Lower leg skin (tissue), 4 donors: ENCODE measurements around the gene CENPH. TPM values are rescaled to one million over a fixed set of nuclear protein-coding genes. Genes with fewer than 3 reads are reported as not detected.
"Not testable (repeated sequence)": the region's sequence is repeated elsewhere in the genome, so short reads cannot be mapped to it uniquely, and the experiment has no call there.

Source experiments
- DNase-seq, 2 donors: peaks; one replicate each; pipeline ENCODE4 v3.0.0-alpha.2; 2019; ENCODE audit warnings: low spot score in 2 of 2
- H3K4me3 ChIP-seq: fragments of 200-600 bp; sonication (generic); 2 replicates; pipeline ENCODE4 v1.5.1; 2017; ENCODE audit warnings: mild to moderate bottlenecking, low read depth; ENCODE audit not compliant: poor library complexity, severe bottlenecking
- POLR2A ChIP-seq, 2 donors: fragments of 450-650 bp; IDR thresholded peaks; one replicate each; pipeline ENCODE4 v1.6.1; 2016 to 2017; ENCODE audit warnings: antibody characterized with exemption in 2 of 2, mild to moderate bottlenecking in 1 of 2, moderate library complexity in 1 of 2
- WGBS, 2 donors: methylation state at CpG; one replicate each; pipeline ENCODE4 v1.1.5; 2018; 5-methylcytosine and 5-hydroxymethylcytosine counted together
- intact Hi-C: fragments of 100-400 bp; cut with DNase I; formaldehyde crosslinking; loops from one replicate; pipeline ENCODE4 v1.15.0; 2023; ENCODE audit warnings: low total_unique reads
- total RNA-seq, 4 donors: library from RNA; depleted of rRNA; stranded (reverse); fragments of >200 nt; gene quantifications; one replicate each; pipeline ENCODE4 v1.1.0, GENCODE V29; 2016
- TF ChIP-seq, protein P1 (sequence below), 3 donors: fragments of 450-650 bp; IDR thresholded peaks; one replicate each; pipeline ENCODE4 v1.5.1; 2016; ENCODE audit warnings: antibody characterized with exemption in 3 of 3, mild to moderate bottlenecking in 3 of 3, moderate library complexity in 2 of 3

Gene CENPH
- total RNA-seq, 4 donors from 2014 or later = 5.4 to 10.5 (median 6.0) TPM

DNA sequence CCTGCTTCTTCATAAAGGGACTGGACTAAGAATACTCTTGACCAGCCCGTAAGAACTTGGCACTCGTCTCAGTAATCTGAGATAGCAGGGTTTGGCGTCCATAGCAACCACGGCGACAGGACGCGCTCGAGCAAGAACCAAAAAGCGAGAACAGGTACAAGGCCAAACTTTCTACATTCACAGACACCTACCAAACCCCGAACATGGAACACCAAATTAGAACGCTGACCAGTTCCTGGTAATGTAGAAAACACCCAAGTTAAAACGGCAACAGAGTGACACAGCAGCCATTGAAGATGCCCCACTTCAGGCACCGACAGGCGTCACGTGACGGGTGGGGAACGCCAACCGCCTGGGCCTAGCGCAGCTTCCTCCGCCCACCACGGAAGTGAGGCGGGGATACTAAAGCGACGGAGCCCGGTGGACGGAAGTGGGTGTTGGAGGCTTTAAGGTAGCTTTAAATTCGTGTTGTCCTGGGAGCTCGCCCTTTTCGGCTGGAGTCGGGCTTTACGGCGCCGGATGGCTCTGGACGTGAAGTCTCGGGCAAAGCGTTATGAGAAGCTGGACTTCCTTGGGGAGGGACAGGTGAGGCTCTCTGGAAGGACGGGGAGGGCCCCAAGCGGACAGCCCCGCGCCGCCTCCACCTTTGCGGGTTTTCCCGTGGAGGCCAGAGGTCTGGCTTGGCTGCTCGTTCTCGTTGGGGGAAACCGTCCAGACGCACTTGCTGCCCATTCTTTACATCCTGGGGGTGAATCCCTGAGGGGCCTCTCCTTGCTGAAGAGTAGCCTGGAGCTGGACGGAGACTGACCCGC is 45.3 kb downstream of the CENPH start, which contains the start of gene CDK7:
TSS of gene CDK7 (plus strand) at position 430 of the 812 bp plus-strand sequence. CDS start at position 520, 90 bp downstream.
- TF ChIP-seq, protein P1, sequence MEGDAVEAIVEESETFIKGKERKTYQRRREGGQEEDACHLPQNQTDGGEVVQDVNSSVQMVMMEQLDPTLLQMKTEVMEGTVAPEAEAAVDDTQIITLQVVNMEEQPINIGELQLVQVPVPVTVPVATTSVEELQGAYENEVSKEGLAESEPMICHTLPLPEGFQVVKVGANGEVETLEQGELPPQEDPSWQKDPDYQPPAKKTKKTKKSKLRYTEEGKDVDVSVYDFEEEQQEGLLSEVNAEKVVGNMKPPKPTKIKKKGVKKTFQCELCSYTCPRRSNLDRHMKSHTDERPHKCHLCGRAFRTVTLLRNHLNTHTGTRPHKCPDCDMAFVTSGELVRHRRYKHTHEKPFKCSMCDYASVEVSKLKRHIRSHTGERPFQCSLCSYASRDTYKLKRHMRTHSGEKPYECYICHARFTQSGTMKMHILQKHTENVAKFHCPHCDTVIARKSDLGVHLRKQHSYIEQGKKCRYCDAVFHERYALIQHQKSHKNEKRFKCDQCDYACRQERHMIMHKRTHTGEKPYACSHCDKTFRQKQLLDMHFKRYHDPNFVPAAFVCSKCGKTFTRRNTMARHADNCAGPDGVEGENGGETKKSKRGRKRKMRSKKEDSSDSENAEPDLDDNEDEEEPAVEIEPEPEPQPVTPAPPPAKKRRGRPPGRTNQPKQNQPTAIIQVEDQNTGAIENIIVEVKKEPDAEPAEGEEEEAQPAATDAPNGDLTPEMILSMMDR (IDR thresholded peaks at IDR 0.05) = no peak
- no peak for TF ChIP-seq POLR2A (IDR thresholded peaks at IDR 0.05)
- intact Hi-C loops = loop anchor here (10.0 kb wide), 1 partner anchor 140 kb away; the partner anchor contains the start of gene SLC30A5
- H3K4me3 ChIP-seq = peak within 1 kb of the TSS; percentile 92
- peak; percentile 95 to 99 for DNase-seq
- WGBS, 2 donors = 0% methylated on average over 30 to 49 of the region's 49 CpGs

DNA sequence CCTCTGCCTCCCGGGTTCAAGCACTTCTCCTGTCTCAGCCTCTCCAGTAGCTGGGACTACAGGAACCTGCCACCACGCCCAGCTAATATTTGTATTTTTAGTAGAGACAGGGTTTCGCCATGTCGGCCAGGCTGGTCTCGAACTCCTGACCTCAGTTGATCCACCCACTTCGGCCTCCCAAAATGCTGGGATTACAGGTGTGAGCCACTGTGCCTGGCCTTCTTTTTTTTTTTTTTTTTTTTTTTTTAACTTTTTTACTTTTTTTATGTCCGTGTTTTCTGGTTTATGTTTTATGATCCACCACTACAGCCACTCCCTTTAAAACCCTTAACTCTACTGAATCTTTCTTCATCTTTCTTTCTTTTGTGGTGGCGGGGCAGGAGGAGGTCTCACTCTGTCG is 47.4 kb downstream of the CENPH start:
- 68 to 71% methylated on average over 9 of the region's 9 CpGs for WGBS, 2 donors
- DNase-seq, H3K4me3 ChIP-seq: not testable (repeated sequence)
- intact Hi-C loops = loop anchor here (10.0 kb wide), 1 partner anchor 142 kb away; the partner anchor contains the start of gene SLC30A5

DNA sequence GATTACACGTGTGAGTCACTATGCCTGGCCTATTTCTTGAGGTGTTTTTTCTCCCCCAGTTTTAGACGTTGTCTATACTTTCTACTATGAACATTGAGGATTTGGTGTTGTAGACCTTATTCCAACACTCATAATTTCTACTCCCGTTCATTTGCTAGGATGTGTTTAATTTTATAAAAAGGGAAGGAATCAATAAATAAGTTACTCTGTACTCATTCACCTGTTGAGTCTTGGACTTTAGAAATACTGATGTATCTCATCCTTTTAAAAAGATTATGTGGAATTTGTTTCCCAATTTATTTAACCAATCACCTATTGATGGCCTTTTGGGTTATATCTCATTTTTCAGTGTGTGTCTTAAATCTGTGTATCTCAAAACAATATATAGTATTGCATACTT is 48.5 kb downstream of the CENPH start:
- DNase-seq = no peak
- TF ChIP-seq, protein P1 (IDR thresholded peaks at IDR 0.05) = no peak
- TF ChIP-seq POLR2A (IDR thresholded peaks at IDR 0.05) = no peak
- 61 to 66% methylated on average over 3 of the region's 3 CpGs for WGBS, 2 donors
- intact Hi-C loops = loop anchor here (10.0 kb wide), 1 partner anchor 143 kb away; the partner anchor contains the start of gene SLC30A5
- no peak overlapping the region for H3K4me3 ChIP-seq

DNA sequence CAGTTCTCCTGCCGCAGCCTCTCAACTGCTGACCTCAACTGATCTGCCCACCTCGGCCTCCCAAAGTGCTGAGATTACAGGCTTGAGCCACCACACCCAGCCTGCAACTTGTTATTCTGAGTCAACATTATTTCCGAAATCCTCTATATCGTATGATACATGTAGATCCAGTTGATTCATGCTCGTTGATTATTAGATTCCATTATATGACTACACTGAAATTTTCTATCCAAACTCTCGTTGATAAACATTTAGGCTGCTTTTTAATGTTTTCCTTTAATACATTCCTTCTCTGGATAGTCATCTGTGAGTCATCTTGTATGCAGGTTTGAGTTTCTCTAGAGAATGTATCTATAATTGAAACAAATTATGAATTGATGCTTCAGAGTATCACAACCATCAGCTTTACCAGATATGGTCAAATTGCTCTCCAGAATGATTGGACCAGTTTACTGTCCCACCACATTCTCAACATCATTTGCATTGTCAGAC is 49.4 kb downstream of the CENPH start:
- no peak for DNase-seq
- TF ChIP-seq POLR2A (IDR thresholded peaks at IDR 0.05) = no peak
- TF ChIP-seq, protein P1 (IDR thresholded peaks at IDR 0.05) = no peak

DNA sequence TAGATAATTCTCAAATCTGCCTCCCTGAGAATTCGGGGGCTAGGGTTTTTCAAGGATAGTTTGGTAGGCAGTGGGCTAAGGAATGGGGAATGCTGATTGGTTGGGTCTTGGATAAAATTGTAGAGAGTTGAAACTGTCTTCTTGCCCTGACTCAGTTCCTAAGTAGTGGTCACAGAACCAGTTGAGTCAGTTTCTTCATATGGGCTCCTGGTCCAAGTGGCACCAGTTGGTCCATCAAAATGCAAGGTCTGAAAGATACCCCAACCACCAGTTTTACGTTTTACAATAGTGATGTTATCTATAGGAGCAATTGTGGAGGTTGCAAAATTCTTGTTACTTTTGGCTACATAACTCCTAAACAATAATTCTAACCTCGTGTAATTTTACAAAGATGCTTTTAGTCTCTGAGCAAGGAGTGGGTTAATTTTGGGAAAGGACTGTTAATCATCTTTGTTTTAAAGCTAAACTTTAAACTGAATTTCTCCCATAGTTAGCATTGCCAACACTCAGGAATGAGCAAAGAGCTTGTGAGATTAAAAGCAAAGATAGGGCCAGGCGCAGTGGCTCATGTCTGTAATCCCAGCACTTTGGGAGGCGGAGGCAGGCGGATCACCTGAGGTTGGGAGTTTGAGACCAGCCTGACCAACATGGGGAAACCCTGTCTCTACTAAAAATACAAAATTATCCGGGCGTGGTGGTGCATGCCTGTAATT is 53.0 kb downstream of the CENPH start:
- 67 to 73% methylated on average over 8 of the region's 8 CpGs for WGBS, 2 donors

More for the DNA sequence above, 49.4 kb downstream of the CENPH start:
- intact Hi-C loops = loop anchor here (10.0 kb wide), 1 partner anchor 144 kb away; the partner anchor contains the start of gene SLC30A5
- H3K4me3 ChIP-seq = no peak overlapping the region
- WGBS, 2 donors = 58 to 76% methylated on average over 6 of the region's 6 CpGs

More for the DNA sequence above, 53.0 kb downstream of the CENPH start:
- intact Hi-C loops = no loop called here
- DNase-seq = no peak
- H3K4me3 ChIP-seq = no peak overlapping the region
- TF ChIP-seq, protein P1 (IDR thresholded peaks at IDR 0.05) = no peak
- TF ChIP-seq POLR2A (IDR thresholded peaks at IDR 0.05) = no peak
